Naive thymus-derived CD8-positive, alpha-beta T cell (primary cell): ENCODE results near the gene ABCB9. TPM values are rescaled to one million over a fixed set of nuclear protein-coding genes. Genes with fewer than 3 reads are reported as not detected.

Experiments
- ATAC-seq, 2 donors: fragments of 150-1000 bp; cut with Tn5 transposase in 1 of 2; sonication (Bioruptor Pico), chemical (Tn5 transposase) in 1 of 2; 1 replicate in 1 of 2; 2 replicates in 1 of 2; pipeline ENCODE4 v1.10.0; 2021; ENCODE audit warnings: mild to moderate bottlenecking in 2 of 2, moderate library complexity in 2 of 2
- POLR2A ChIA-PET: fragments of 350-600 bp; sonication (Branson Sonifier 250); formaldehyde crosslinking; loops from one replicate; lab custom pipeline; 2021; ENCODE audit warnings: antibody characterized with exemption; lab: Charles Lee
- DNase-seq, 10 donors: peaks; one replicate each; pipeline versions ENCODE4 v3.0.0 to v3.0.0-alpha.2; 2020 to 2022
- H3K27ac Mint-ChIP-seq, 10 donors: one replicate each; pipeline ENCODE4 v1.8.0; 2020 to 2022; ENCODE audit warnings: mild to moderate bottlenecking in 10 of 10, mixed read lengths in 10 of 10, moderate library complexity in 4 of 10, inconsistent platforms in 1 of 10
- H3K27me3 Mint-ChIP-seq, 5 donors: one replicate each; pipeline ENCODE4 v1.8.0; 2021 to 2022; ENCODE audit warnings: mixed read lengths in 5 of 5
- H3K36me3 Mint-ChIP-seq, 3 donors: one replicate each; pipeline ENCODE4 v1.8.0; 2020 to 2022; ENCODE audit warnings: mixed read lengths in 3 of 3, mild to moderate bottlenecking in 2 of 3, inconsistent platforms in 1 of 3
- H3K4me1 Mint-ChIP-seq, 4 donors: one replicate each; pipeline ENCODE4 v1.8.0; 2021 to 2022; ENCODE audit warnings: mixed read lengths in 4 of 4
- H3K4me3 Mint-ChIP-seq, 10 donors: one replicate each; pipeline ENCODE4 v1.8.0; 2020 to 2022; ENCODE audit warnings: mild to moderate bottlenecking in 10 of 10, mixed read lengths in 10 of 10, moderate library complexity in 6 of 10, inconsistent platforms in 1 of 10
- H3K9me3 Mint-ChIP-seq, 9 donors: one replicate each; pipeline ENCODE4 v1.8.0; 2020 to 2022; ENCODE audit warnings: mixed read lengths in 9 of 9, mild to moderate bottlenecking in 3 of 9, inconsistent platforms in 1 of 9, moderate library complexity in 1 of 9
- polyA plus RNA-seq, 3 donors: library from polyadenylated mRNA; unstranded; fragments of 300-500 nt; fragmentation: Illumina TruSeq; gene quantifications; one replicate each; pipeline ENCODE4 v1.2.3, GENCODE V29; 2021
- total RNA-seq, 8 experiments: library from RNA in 2 of 8; stranded (reverse) in 2 of 8; gene quantifications; one replicate each; pipeline ENCODE4 v1.2.3 and lab custom pipeline; 2021 to 2026

ABCB9 gene
- total and polyA plus RNA-seq, 5 experiments from 2014 or later: 0.45 to 7.0 (median 1.4) TPM

DNA sequence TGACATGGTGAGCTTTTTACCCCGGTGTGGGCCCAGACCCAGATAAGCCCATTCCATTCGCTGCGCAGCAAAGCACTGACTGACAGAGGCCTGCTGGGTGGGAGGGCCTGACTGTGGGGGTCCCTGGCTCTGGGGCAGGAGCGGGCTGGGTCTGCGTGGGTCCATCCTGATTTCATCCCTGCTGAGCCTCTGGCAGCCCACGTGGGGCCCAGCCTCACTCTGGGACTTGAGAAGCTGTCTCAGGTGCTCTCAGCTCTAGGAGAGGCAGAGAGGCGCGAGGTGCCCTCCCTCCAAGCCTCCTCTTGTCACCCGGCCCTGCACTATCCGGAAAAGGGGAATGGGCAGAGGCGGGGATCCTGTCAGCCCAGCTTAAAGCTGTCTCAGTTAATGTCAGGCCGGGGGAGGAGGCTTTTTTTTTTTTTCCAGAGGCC, 927 bp downstream of the ABCB9 start:
- Mint-ChIP-seq H3K4me3 (peak overlapping the region in 7 of 10 donors; percentile 33 to 86 (median 74)), H3K9me3 (no peaks in the 10 kb centered on the region), H3K36me3 (no peaks in the 10 kb centered on the region), H3K27ac (no peak overlapping the region), H3K4me1 (peaks cover 6 to 14% (median 8%) of the 10 kb centered on the region in 4 donors), H3K27me3 (no peaks in the 10 kb centered on the region)
- POLR2A ChIA-PET: interaction anchor here (1.3 to 3.1 kb wide), 5 partner anchors 9 to 268 kb away, joined by 5 to 20 read pairs (median 6); partner anchors contain the start of genes CCDC62, MPHOSPH9, MTRFR and OGFOD2
- ATAC-seq: no peak
- DNase-seq: no peak

DNA sequence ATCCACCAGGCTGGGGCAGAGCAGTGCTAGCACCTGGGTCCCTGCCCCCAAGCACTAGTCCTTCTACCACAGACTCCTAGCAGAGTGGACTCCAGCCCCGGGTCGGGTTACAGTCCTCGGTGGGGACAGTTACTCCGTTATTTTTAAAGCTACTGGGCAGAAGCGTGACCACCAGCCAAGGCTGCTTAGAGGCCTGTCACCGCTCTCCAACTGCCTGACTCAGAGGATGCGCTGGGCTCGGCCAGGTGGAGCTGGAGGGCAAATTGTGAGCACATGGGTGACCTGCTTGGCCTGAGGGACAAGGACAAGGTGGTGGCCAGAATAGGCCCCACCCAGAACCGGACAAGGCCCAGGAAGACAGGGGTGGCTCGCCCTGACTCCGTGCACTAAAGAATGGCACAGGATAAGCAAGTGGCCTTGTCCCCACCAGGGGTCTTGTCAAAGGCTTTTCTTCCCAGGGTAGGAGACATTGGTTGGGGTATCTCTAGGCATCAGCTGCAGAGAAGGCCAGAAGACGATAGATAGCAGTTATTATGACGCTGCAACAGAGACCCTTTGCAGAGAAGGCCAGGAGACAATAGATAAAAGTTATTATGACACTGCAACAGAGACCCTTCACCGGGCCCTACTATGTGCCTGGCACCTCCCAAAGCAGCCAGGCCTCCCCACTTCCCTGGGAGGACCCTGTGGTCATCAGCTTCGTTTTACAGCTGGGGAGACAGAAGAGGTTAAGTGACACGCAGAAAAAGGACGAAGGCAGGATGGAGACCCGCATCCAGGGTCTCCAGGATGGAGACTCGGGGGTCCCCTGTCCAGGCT, 1.6 kb downstream of the ABCB9 start:
- no peak for ATAC-seq
- no peak for DNase-seq
- Mint-ChIP-seq H3K36me3 (no peaks in the 10 kb centered on the region), H3K4me1 (peaks cover 6 to 14% (median 8%) of the 10 kb centered on the region in 4 donors), H3K27ac (peak overlapping the region in 4 of 10 donors; percentile 43 to 77 (median 52)), H3K9me3 (no peaks in the 10 kb centered on the region), H3K4me3 (peak overlapping the region; percentile 62 to 86 (median 69)), H3K27me3 (no peaks in the 10 kb centered on the region)
- POLR2A ChIA-PET: interaction anchor here (0.7 to 2.1 kb wide), 2 partner anchors 11 to 94 kb away, joined by 4 to 20 read pairs; partner anchors contain the start of gene OGFOD2

DNA sequence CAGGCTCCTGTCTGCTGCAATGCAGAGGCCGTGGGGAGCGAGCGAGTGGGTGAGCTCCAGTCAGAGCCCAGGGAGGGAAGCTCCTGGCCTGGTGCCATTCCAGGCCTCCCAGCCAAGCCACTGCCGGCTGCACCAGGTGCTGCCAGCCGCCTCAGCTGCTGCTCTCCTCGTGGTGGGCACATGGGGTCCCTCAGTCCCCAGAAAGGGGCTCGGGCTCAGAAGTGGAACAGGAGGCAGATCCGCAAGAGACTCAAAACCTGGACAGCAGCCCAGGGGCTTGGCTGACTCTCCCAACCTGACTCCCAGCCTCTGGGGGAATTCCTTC, 2.4 kb downstream of the ABCB9 start:
- no peak overlapping the region for H3K27ac Mint-ChIP-seq
- POLR2A ChIA-PET: interaction anchor here (0.8 kb wide), 1 partner anchor 71 kb away, joined by 3 read pairs; no protein-coding TSS in a partner anchor
- no peaks in the 10 kb centered on the region for H3K9me3 Mint-ChIP-seq
- ATAC-seq (no peak), DNase-seq (no peak)
- H3K4me3 Mint-ChIP-seq: no peak overlapping the region
- peaks cover 6 to 14% (median 8%) of the 10 kb centered on the region in 4 donors for H3K4me1 Mint-ChIP-seq
- no peaks in the 10 kb centered on the region for H3K27me3 Mint-ChIP-seq
- H3K36me3 Mint-ChIP-seq: peaks cover 0 to 2% (median 0%) of the 10 kb centered on the region in 3 donors

DNA sequence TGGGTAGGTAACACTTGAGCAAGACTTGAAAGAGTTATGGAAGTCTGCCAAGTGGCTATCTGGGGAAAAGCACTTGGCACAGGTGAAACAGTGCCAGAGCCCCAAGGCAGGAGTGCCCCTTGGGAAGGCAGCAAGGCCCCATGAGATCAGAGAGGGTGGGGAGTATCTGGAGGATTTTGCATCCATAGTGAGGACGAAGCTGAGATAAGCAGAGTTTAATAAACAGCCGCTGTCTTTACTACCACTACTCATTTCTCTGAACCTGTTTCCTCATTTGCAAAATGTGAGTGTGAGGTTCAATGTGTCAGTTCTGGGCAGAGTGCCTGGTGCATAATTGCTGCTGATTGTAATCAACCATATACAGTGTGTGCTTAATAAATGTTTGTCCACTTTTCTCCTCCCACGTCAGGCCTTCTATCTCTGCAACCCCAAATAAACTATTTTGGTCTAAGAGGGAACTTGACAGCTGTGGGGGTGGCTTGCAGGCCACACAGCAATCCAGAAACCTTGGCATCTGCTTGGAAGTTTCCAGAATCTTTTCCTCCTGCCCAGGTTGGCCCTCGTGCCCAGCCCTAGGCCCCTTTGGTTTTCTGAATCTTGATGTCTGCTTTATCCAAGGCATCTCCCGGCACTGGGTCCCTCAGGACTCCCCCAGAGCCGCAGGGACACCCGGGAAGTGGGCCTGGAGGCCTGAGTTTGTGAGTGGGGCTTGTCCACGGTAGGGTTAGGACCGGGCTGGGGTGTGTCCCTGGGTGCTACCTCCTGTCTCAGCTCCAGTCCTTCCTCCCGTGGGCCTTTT, 4.5 kb downstream of the ABCB9 start:
- DNase-seq (no peak), ATAC-seq (no peak)
- H3K4me3 Mint-ChIP-seq: no peak overlapping the region
- peaks cover 6 to 11% (median 7%) of the 10 kb centered on the region in 4 donors for H3K4me1 Mint-ChIP-seq
- peaks cover 0 to 14% (median 7%) of the 10 kb centered on the region in 3 donors for H3K36me3 Mint-ChIP-seq
- POLR2A ChIA-PET: no interaction called here
- no peaks in the 10 kb centered on the region for H3K27me3 Mint-ChIP-seq
- H3K27ac Mint-ChIP-seq: no peak overlapping the region
- H3K9me3 Mint-ChIP-seq: no peaks in the 10 kb centered on the region

DNA sequence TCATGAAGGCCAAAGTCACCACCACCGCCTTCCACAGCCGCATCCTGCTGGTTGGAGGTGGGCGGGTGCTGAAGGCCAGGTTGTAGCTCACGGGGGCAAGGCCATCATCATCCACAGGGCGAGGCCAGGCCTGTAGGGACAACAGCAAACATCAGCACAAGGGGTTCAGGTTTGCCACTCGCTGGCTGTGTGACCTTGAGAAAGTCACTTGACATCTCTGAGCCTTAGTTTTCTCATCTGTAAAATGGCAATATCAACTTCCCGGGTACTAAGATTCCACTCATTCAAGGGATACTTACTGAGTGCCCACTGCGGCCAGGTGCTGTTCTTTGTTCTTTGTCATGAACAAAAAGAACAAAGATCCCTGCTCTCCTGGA, 6.1 kb downstream of the ABCB9 start:
- H3K27ac Mint-ChIP-seq: no peak overlapping the region
- DNase-seq (no peak), ATAC-seq (no peak)
- no peak overlapping the region for H3K4me3 Mint-ChIP-seq
- peaks cover 0 to 14% (median 7%) of the 10 kb centered on the region in 3 donors for H3K36me3 Mint-ChIP-seq
- peaks cover 6 to 8% (median 6%) of the 10 kb centered on the region in 4 donors for H3K4me1 Mint-ChIP-seq
- POLR2A ChIA-PET: no interaction called here
- no peaks in the 10 kb centered on the region for H3K27me3 Mint-ChIP-seq
- H3K9me3 Mint-ChIP-seq: no peaks in the 10 kb centered on the region

DNA sequence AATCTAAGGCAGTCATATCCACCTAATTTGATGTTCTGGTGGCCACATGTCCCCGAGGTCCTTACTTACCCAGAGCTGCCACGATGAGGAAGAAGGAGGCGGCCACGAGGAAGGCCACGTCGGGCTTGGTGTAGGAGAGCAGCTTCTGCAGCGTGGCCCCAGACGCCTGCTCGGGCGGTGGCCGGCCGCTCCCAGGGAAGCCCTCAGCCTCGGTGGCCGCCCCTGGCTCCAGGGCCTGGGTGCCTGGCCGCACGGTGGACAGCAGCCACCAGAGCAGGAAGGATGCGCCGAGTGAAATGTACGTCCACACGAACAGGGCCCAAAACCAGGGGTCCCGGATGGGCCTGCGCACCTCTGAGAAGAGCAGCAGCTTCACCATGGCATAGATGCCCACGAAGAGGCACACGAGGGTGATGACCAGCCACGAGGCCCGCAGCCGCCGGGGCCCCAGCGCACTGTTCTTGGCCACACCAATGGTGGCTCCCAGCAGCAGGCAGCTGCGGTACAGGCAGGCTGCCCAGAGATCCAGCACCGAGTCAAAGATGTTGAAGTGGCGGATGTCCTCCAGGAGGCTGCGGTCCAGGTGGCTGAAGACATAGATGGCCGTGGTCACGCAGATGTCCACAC, 6.6 kb downstream of the ABCB9 start:
- Mint-ChIP-seq H3K4me3 (no peak overlapping the region), H3K36me3 (peaks cover 0 to 14% (median 7%) of the 10 kb centered on the region in 3 donors), H3K4me1 (peaks cover under 1 to 4% (median 2%) of the 10 kb centered on the region in 4 donors), H3K27me3 (no peaks in the 10 kb centered on the region), H3K27ac (no peak overlapping the region), H3K9me3 (no peaks in the 10 kb centered on the region)
- POLR2A ChIA-PET: no interaction called here
- no peak for ATAC-seq
- DNase-seq: no peak

DNA sequence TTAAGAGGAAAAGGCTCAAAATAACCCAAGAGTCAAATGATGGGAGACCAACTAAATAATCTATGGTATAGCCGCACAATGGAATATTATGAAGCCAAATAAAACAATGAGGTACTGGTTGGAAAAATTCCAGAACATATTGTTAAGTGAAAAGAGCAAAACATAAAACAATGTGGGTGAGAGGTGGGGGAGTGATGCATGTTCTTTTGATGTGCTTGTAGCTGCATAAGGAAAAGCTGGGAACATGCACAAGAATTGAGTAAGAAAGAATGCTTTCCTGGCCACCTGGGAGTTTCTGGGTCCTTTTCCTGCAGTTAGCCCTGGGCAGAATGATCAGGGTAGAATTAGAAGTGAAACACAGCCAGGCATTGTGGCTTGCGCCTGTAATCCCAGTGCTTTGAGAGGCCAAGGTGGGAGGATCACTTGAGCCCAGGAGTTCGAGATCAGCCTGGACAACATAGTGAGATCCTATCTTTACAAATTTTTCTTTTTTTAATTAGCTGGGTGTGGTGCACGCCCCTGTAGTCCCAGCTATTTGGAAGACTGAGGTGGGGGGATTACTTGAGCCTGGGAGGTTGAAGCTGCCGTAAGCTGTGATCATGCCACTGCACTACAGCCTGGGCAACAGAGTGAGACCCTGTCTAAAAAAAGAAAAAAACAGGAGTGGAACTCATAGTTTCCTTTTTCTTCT, 7.9 kb downstream of the ABCB9 start:
- ATAC-seq (no peak), DNase-seq (no peak)
- H3K36me3 Mint-ChIP-seq: peaks cover 0 to 14% (median 7%) of the 10 kb centered on the region in 3 donors
- H3K27me3 Mint-ChIP-seq: no peaks in the 10 kb centered on the region
- no peak overlapping the region for H3K27ac Mint-ChIP-seq
- no peak overlapping the region for H3K4me3 Mint-ChIP-seq
- H3K9me3 Mint-ChIP-seq: no peaks in the 10 kb centered on the region
- H3K4me1 Mint-ChIP-seq: peaks cover 0 to 4% (median 0%) of the 10 kb centered on the region in 4 donors
- POLR2A ChIA-PET: no interaction called here

DNA sequence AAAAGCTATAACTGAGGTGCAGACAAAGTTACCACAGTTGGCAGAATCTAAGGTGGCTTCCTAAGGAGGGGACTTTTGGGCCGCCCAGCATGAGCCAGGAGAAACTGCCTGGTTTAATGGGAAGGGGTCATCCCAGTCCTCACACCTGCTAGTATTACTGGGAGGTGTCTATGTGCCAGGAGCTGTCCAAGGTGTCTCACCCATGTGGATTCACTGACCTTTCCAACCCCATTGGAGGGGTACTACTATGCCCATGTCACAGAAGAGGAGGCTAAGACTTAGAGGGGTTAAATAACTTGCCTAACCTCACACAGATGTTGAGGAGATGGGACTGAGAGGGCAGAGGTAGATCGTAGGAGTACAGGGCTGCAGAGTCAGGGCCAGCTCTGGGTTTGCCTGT, 10.2 kb downstream of the ABCB9 start:
- Mint-ChIP-seq H3K4me1 (peaks cover 0 to 5% (median 3%) of the 10 kb centered on the region in 4 donors), H3K27me3 (no peaks in the 10 kb centered on the region)
- POLR2A ChIA-PET: interaction anchor here (0.6 to 0.7 kb wide), 2 partner anchors 142 to 790 kb away, joined by 3 to 4 read pairs; no protein-coding TSS in a partner anchor

DNA sequence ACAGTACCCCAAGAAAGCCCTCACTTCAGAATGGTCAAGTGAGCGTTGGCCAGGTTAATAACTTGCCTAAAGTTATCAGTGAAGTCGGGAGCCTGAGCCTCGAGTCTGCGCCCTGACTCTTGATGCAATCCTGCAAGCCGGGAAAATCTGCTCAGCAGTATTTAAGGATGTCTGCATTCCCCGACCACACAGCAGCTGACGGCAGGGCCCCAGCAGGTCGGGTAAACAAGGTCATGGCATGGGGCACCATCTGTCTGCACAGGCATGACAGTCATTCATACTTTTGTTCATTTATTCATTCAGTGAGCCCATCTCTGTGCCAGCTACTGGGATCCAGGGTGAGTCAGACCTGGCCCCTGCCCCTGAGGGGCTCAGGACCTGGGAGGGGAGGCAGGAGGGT, 11.1 kb downstream of the ABCB9 start:
- Mint-ChIP-seq H3K27me3 (no peaks in the 10 kb centered on the region), H3K9me3 (no peaks in the 10 kb centered on the region), H3K36me3 (peaks cover 0 to 14% (median 7%) of the 10 kb centered on the region in 3 donors), H3K4me3 (no peak overlapping the region), H3K4me1 (peaks cover 0 to 5% (median 3%) of the 10 kb centered on the region in 4 donors), H3K27ac (no peak overlapping the region)
- ATAC-seq (no peak), DNase-seq (no peak)
- POLR2A ChIA-PET: no interaction called here

More for the DNA sequence above, 10.2 kb downstream of the ABCB9 start:
- no peak overlapping the region for H3K27ac Mint-ChIP-seq
- H3K4me3 Mint-ChIP-seq: no peak overlapping the region
- no peak for ATAC-seq
- DNase-seq: no peak
- no peaks in the 10 kb centered on the region for H3K9me3 Mint-ChIP-seq
- peaks cover 0 to 14% (median 7%) of the 10 kb centered on the region in 3 donors for H3K36me3 Mint-ChIP-seq

DNA sequence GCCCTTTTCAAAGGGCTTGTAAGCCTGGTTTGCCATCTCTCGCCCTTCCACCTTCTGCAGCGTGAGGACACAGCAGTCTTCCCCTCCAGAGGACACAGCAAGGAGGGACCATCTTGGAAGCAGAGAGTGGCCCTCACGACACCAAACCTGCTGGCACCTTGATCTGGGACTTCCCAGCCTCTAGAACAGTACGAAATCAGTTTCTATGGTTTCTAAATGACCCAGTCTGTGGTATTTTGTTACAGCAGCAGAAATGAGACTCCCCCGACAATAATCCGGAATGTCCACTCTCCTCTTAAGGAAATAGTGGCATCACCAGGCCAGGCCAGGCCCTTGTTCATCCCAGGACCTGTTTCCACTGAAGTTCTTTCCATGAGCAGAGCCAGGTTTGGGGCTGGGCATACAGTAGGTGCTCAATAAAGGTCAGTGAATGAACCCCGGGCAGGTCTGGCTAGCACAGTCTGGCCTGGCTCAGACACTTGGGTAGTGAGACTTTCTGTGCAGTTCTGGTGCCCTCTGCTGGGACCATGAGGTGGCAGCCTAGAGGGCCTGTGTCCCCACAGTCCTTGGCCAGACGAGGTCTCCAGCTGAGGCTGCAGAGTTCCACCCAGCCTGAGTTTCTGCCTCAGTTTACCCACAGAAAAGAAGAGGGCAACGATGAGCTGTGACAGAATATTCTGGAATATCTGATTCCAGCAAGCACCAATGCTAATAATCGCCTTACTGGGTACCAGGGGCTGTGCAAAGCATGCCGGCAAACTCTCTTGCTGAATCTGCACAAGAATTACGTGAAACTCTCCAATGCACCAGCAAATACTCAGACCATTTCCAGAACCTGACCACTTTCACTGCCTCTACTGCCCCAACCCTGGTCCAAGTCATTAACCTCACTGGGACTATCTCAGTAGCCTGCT, 14.0 kb downstream of the ABCB9 start:
- DNase-seq (peak; percentile 47 to 86 (median 70)), ATAC-seq (peak; percentile 100)
- H3K4me3 Mint-ChIP-seq: no peak overlapping the region
- H3K27me3 Mint-ChIP-seq: no peaks in the 10 kb centered on the region
- H3K9me3 Mint-ChIP-seq: no peaks in the 10 kb centered on the region
- peaks cover 0 to 14% (median 5%) of the 10 kb centered on the region in 4 donors for H3K4me1 Mint-ChIP-seq
- peak overlapping the region in 3 of 10 donors; percentile 20 to 37 (median 20) for H3K27ac Mint-ChIP-seq
- H3K36me3 Mint-ChIP-seq: peaks cover 0 to 7% (median 3%) of the 10 kb centered on the region in 3 donors
- POLR2A ChIA-PET: interaction anchor here (0.6 to 2.4 kb wide), 4 partner anchors 78 to 117 kb away, joined by 3 to 5 read pairs (median 5); no protein-coding TSS in a partner anchor

DNA sequence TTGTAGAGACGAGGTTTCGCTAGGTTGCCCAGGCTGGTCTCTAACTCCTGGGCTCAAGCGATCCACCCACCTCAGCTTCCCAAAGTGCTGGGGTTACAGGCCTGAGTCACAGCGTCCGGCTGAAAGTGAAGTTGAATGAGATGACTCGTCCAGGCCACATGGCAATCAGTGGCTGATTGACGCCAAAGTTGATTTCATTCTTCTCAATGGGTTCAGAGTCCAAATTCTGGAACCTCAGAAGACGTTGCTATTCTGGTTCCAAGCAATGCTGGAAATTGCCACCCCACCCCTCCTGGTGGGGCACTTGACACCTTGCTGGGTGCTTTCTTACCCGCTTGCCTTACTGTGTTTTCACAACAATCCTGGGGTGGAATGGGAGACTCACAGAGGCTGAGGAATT, 14.9 kb downstream of the ABCB9 start:
- H3K4me1 Mint-ChIP-seq: peaks cover 0 to 22% (median 7%) of the 10 kb centered on the region in 4 donors
- POLR2A ChIA-PET: interaction anchor here (0.7 to 2.4 kb wide), 4 partner anchors 55 to 92 kb away, joined by 3 to 10 read pairs (median 5); partner anchors contain the start of gene VPS37B
- no peak overlapping the region for H3K4me3 Mint-ChIP-seq
- H3K36me3 Mint-ChIP-seq: peaks cover 0 to 3% (median 3%) of the 10 kb centered on the region in 3 donors
- ATAC-seq (no peak), DNase-seq (no peak)
- no peaks in the 10 kb centered on the region for H3K9me3 Mint-ChIP-seq
- no peaks in the 10 kb centered on the region for H3K27me3 Mint-ChIP-seq
- no peak overlapping the region for H3K27ac Mint-ChIP-seq
